Upper lobe of left lung (tissue), 4 donors: ENCODE measurements around the gene PRRC2C.

ENCODE experiments used
- CTCF ChIP-seq, 6 experiments: fragments of 450-650 bp in 4 of 6; fragments of 200-600 bp in 2 of 6; sonication (generic) in 2 of 6; IDR thresholded peaks; one replicate each; pipeline ENCODE4 v1.5.1; 2016 to 2019; ENCODE audit warnings: antibody characterized with exemption in 6 of 6
- EP300 ChIP-seq, 4 donors: sonication (generic); formaldehyde crosslinking; IDR thresholded peaks; one replicate each; pipeline ENCODE4 v1.5.1; 2017; ENCODE audit warnings: antibody characterized with exemption in 4 of 4, control low read depth in 2 of 4

- TF ChIP-seq CTCF (IDR thresholded peaks at IDR 0.05), result no peak
- TF ChIP-seq EP300 (IDR thresholded peaks at IDR 0.05), result no peak
Observed at GRCh38 chr1:171583591-171584201, 98.4 kb downstream of the PRRC2C start.
